Gastroesophageal sphincter (tissue), 4 donors: ENCODE measurements around the gene U2SURP. TPM values are rescaled to one million over a fixed set of nuclear protein-coding genes. Genes with fewer than 3 reads are reported as not detected.

Experiments
- ATAC-seq: fragments of 150-250 bp; one replicate; pipeline ENCODE4 v1.9.1; 2016; ENCODE audit warnings: mild to moderate bottlenecking, moderate library complexity
- H3K27ac ChIP-seq, 4 donors: fragments of 200-600 bp; sonication (generic) in 3 of 4; 1 replicate in 3 of 4; 2 replicates in 1 of 4; pipeline ENCODE4 v1.5.1; 2016 to 2019
- H3K27me3 ChIP-seq: fragments of 200-600 bp; sonication (generic); one replicate; pipeline ENCODE4 v1.5.1; 2019
- H3K36me3 ChIP-seq, 2 donors: fragments of 200-600 bp; sonication (generic); one replicate each; pipeline ENCODE4 v1.5.1; 2019; ENCODE audit warnings: control low read depth in 1 of 2
- H3K4me1 ChIP-seq, 3 donors: fragments of 200-600 bp; sonication (generic); 1 replicate in 2 of 3; 2 replicates in 1 of 3; pipeline ENCODE4 v1.5.1; 2016 to 2019; ENCODE audit warnings: control low read depth in 2 of 3
- H3K4me3 ChIP-seq, 2 donors: fragments of 200-600 bp; sonication (generic); one replicate each; pipeline ENCODE4 v1.5.1; 2019; ENCODE audit warnings: mild to moderate bottlenecking in 1 of 2, moderate library complexity in 1 of 2
- H3K9me3 ChIP-seq, 3 donors: fragments of 200-600 bp; sonication (generic); one replicate each; pipeline ENCODE4 v1.5.1; 2017 to 2019; ENCODE audit warnings: control low read depth in 2 of 3
- EP300 ChIP-seq: sonication (generic); formaldehyde crosslinking; IDR thresholded peaks from one replicate; pipeline ENCODE4 v1.6.1; 2017; ENCODE audit warnings: antibody characterized with exemption, mild to moderate bottlenecking
- POLR2A ChIP-seq, 2 donors: fragments of 450-650 bp; IDR thresholded peaks; one replicate each; pipeline ENCODE4 v1.6.1; 2017; ENCODE audit warnings: antibody characterized with exemption in 2 of 2, mild to moderate bottlenecking in 2 of 2, moderate library complexity in 1 of 2
- POLR2AphosphoS5 ChIP-seq: sonication (generic); formaldehyde crosslinking; IDR thresholded peaks from one replicate; pipeline ENCODE4 v1.6.1; 2017; ENCODE audit warnings: antibody characterized with exemption
- WGBS, 2 donors: methylation state at CpG; one replicate each; pipeline ENCODE4 v1.1.5; 2018; ENCODE audit warnings: low coverage in 1 of 2; 5-methylcytosine and 5-hydroxymethylcytosine counted together
- total RNA-seq, 4 donors: library from RNA; depleted of rRNA; stranded (reverse); fragments of >200 nt; gene quantifications; one replicate each; pipeline ENCODE4 v1.1.0, GENCODE V29; 2016
- TF ChIP-seq, protein P1 (sequence below), 4 experiments: fragments of 200-600 bp in 2 of 4; fragments of 450-650 bp in 2 of 4; sonication (generic) in 1 of 4; IDR thresholded peaks; one replicate each; pipeline ENCODE4 v1.5.1; 2017 to 2019; ENCODE audit warnings: antibody characterized with exemption in 4 of 4, mild to moderate bottlenecking in 2 of 4, moderate library complexity in 2 of 4

U2SURP gene
- total RNA-seq, 4 donors from 2014 or later, result 40.5 to 111 (median 60.4) TPM

DNA sequence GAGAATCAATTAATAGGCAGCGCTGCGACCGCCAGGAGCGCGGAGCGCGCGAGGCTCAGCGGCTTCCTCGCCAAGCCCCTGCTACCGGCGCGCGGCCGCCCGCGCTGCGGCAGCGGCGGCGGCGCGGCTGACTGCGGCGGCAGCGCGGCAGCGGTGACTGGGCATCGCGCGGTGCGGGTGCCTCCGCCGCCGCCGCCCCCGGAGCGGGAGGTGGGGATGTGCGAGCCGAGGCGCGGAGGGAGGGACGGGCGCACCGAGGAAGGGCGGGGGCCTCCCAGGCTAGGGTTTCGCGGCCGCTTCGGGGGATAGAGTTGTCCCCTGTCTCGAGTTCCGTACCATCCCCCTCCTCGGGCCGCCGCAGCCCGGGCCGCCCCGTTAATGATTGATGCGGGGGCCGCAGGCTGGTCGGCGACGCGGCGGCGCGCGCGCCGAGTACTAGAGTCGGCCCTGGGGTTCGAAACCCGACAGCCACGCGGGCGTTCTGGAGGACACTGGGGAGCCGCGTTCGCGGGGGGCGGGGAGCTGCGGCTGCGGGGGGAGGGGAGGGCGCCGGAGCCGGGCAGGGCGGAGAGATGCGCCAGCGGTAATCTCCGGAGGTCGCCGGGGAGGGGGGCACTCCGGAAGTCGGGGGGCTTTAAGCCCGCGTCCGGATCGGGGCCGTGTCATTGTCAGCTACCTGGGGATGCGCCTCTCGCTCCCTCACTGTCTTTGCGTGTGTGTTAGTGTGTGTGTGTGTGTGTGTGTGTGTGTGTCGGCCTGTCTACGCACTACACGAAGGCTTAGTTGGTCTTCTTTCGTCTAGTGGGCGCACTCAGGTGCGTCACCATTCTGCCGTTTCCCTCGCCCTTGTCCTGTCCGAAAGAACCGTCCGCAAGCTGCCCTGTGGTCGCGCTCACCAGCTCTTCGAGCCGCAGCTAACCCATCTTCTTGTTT lies 37.6 kb upstream of the U2SURP start, which contains the start of gene PAQR9:
Gene PAQR9, minus strand, starts transcription at position 159 of the 933 bp plus-strand sequence. CDS start 338 bp downstream, outside the sequence.
- peak within 1 kb of the TSS; percentile 36 to 67 for H3K4me3 ChIP-seq
- peaks cover 0 to 17% (median 0%) of the 10 kb centered on the region in 3 donors for H3K4me1 ChIP-seq
- TF ChIP-seq, protein P1, sequence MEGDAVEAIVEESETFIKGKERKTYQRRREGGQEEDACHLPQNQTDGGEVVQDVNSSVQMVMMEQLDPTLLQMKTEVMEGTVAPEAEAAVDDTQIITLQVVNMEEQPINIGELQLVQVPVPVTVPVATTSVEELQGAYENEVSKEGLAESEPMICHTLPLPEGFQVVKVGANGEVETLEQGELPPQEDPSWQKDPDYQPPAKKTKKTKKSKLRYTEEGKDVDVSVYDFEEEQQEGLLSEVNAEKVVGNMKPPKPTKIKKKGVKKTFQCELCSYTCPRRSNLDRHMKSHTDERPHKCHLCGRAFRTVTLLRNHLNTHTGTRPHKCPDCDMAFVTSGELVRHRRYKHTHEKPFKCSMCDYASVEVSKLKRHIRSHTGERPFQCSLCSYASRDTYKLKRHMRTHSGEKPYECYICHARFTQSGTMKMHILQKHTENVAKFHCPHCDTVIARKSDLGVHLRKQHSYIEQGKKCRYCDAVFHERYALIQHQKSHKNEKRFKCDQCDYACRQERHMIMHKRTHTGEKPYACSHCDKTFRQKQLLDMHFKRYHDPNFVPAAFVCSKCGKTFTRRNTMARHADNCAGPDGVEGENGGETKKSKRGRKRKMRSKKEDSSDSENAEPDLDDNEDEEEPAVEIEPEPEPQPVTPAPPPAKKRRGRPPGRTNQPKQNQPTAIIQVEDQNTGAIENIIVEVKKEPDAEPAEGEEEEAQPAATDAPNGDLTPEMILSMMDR (IDR thresholded peaks at IDR 0.05), result no peak
- H3K27ac ChIP-seq, result peak within 1 kb of the TSS in 1 of 4 donors; percentile 12
- no peaks in the 10 kb centered on the region for H3K36me3 ChIP-seq
- WGBS, 2 donors, result 0 to 11% methylated on average over 1 to 14 of the region's 117 CpGs
- H3K9me3 ChIP-seq, result no peaks in the 10 kb centered on the region
- peak; percentile 57 for ATAC-seq
- peaks cover 49% of the 10 kb centered on the region for H3K27me3 ChIP-seq

DNA sequence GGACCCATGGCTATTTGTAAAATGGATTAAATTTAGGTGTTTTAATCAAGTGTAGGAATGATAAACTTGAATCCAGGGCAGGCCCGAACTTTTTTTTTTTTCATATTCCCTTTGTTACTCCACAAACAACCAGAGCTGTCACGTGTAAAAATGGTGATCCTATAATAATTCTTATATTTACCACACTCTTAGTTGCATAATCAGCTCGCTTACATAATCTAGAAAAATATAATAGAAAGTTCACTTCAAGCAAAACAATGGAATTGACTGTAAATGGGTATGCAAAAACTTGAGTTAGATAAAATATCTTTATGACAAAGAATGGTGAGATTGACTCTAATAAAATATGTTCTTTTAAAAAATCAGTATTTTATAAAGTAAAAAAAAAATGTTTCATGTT lies 35.8 kb upstream of the U2SURP start:
- no peak overlapping the region for H3K4me3 ChIP-seq
- peaks cover 0 to 17% (median 0%) of the 10 kb centered on the region in 3 donors for H3K4me1 ChIP-seq
- TF ChIP-seq EP300 (no peak), POLR2AphosphoS5 (no peak), POLR2A (IDR thresholded peaks at IDR 0.05) (no peak)
- WGBS, 2 donors, result 81 to 85% methylated on average over 3 of the region's 3 CpGs
- no peak for ATAC-seq
- H3K27ac ChIP-seq, result no peak overlapping the region
- H3K9me3 ChIP-seq, result no peaks in the 10 kb centered on the region
- peaks cover 43% of the 10 kb centered on the region for H3K27me3 ChIP-seq
- H3K36me3 ChIP-seq, result no peaks in the 10 kb centered on the region

DNA sequence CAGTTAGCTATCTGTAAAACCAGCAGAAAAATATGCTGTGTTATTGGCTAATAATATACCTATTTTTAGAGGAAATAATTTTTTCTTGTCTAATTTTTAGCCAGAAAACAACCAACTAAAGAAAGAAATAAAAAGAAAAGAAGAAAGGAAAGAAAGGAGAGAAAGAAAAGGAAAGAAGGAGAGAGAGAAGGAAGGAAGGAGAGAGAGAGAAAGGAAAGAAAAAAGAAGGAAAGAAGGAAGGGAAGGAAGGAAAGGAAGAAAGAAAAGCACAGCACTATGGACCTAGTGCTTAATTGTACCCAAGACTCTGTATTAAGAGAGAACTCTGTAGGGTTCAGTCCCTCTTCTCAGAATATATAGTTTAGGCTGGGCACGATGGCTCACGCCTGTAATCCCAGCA lies 34.6 kb upstream of the U2SURP start:
- Histone ChIP-seq H3K27ac (no peak overlapping the region), H3K27me3 (peaks cover 30% of the 10 kb centered on the region), H3K36me3 (no peaks in the 10 kb centered on the region), H3K4me3 (no peak overlapping the region), H3K9me3 (no peaks in the 10 kb centered on the region), H3K4me1 (peaks cover 0 to 17% (median 0%) of the 10 kb centered on the region in 3 donors)
- ATAC-seq, result no peak
- 86% methylated on average over 2 of the region's 2 CpGs; no CpG with 5 or more reads in 1 of the 2 donors for WGBS, 2 donors
- TF ChIP-seq POLR2AphosphoS5 (no peak), POLR2A (IDR thresholded peaks at IDR 0.05) (no peak), EP300 (no peak)
- TF ChIP-seq, protein P1 (IDR thresholded peaks at IDR 0.05), result no peak

DNA sequence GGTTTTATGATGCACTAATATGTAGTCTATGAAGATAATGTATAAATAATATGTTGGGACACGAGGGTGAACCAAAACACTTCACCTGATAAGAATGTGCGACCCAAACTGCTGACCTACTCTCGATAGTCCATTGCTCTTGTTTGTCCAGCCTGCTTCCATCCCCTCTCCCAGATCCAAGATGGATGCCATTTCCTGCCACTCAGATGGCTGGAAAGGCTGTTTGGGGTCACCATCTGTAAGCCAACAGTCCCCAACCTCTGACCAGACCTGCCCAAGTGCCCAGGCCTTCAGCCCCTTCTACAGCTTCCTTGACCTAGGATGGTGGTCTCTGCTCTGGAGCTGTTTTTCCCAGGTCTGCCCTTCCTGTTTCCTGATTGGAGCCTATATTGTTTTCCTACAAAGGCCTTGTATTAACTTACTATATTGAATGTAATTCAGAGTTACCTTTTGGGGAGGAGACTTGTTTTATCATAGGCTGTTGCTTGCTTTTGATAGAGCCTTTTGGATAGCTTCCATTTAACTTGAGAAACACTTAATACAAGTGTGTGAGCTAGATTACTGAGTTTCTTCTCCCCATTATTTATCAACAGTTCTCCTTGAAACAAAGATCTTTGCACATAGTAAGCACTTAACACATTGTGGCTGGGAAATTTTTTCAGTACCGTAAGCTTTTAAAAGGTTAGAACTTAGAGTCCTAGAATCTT lies 32.9 kb upstream of the U2SURP start:
- Histone ChIP-seq H3K4me3 (no peak overlapping the region), H3K27ac (no peak overlapping the region), H3K4me1 (peaks cover 0 to 17% (median 0%) of the 10 kb centered on the region in 3 donors), H3K27me3 (peaks cover 14% of the 10 kb centered on the region), H3K9me3 (no peaks in the 10 kb centered on the region), H3K36me3 (no peaks in the 10 kb centered on the region)
- 74 to 78% methylated on average over 4 of the region's 4 CpGs for WGBS, 2 donors
- TF ChIP-seq POLR2A (IDR thresholded peaks at IDR 0.05), result no peak
- TF ChIP-seq EP300, result no peak
- TF ChIP-seq POLR2AphosphoS5, result no peak
- TF ChIP-seq, protein P1 (IDR thresholded peaks at IDR 0.05), result no peak
- ATAC-seq, result no peak

DNA sequence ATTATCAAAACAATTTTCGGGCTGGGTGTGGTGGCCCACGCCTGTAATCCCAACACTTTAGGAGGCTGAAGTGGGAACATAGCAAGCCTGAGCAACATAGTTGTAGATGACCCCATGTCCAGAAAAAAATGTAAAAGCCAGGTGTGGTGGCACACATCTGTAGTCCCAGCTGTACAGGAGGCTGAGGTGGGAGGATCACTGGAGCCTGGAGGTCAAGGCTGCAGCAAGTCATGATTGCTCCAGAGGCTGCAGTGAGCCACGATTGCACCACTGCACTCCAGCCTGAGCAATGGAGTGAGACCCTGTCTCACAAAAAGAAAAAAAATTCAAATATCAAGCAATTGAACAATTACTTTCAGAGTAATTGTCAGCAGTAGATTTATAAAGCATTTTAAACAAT lies 29.9 kb upstream of the U2SURP start:
- Histone ChIP-seq H3K4me3 (no peak overlapping the region), H3K36me3 (no peaks in the 10 kb centered on the region), H3K4me1 (peaks cover 0 to 10% (median 0%) of the 10 kb centered on the region in 3 donors), H3K27ac (no peak overlapping the region), H3K9me3 (no peaks in the 10 kb centered on the region), H3K27me3 (no peaks in the 10 kb centered on the region)
- no peak for TF ChIP-seq POLR2AphosphoS5
- TF ChIP-seq, protein P1 (IDR thresholded peaks at IDR 0.05), result no peak
- TF ChIP-seq POLR2A (IDR thresholded peaks at IDR 0.05), result no peak
- no peak for TF ChIP-seq EP300
- WGBS, 2 donors, result 91% methylated on average over 3 of the region's 3 CpGs; no CpG with 5 or more reads in 1 of the 2 donors
- ATAC-seq, result no peak
